Immature natural killer cell (primary cell): Measurements from ENCODE around the gene RMC1. TPM values are rescaled to one million over a fixed set of nuclear protein-coding genes. Genes with fewer than 3 reads are reported as not detected.
"Not testable (repeated sequence)": the region's sequence is repeated elsewhere in the genome, so short reads cannot be mapped to it uniquely, and the experiment has no call there.

ENCODE experiments used
- DNase-seq, 3 donors: peaks; one replicate each; pipeline ENCODE4 v3.0.0; 2022; ENCODE audit warnings: mixed read lengths in 1 of 3
- H3K27ac Mint-ChIP-seq, 6 donors: one replicate each; pipeline ENCODE4 v1.8.0; 2020; ENCODE audit warnings: mixed read lengths in 6 of 6, mild to moderate bottlenecking in 5 of 6, inconsistent platforms in 4 of 6, moderate library complexity in 3 of 6
- H3K27me3 Mint-ChIP-seq, 3 donors: one replicate each; pipeline ENCODE4 v1.8.0; 2020 to 2021; ENCODE audit warnings: low read depth in 3 of 3, mild to moderate bottlenecking in 3 of 3, mixed read lengths in 3 of 3, moderate library complexity in 3 of 3, inconsistent platforms in 1 of 3
- H3K36me3 Mint-ChIP-seq, 3 donors: one replicate each; pipeline ENCODE4 v1.8.0; 2020; ENCODE audit warnings: mixed read lengths in 3 of 3, inconsistent platforms in 2 of 3, mild to moderate bottlenecking in 2 of 3
- H3K4me1 Mint-ChIP-seq, 2 donors: one replicate each; pipeline ENCODE4 v1.8.0; 2020; ENCODE audit warnings: inconsistent platforms in 2 of 2, mild to moderate bottlenecking in 2 of 2, mixed read lengths in 2 of 2, moderate library complexity in 1 of 2
- H3K4me3 Mint-ChIP-seq, 5 donors: one replicate each; pipeline ENCODE4 v1.8.0; 2020; ENCODE audit warnings: mild to moderate bottlenecking in 5 of 5, mixed read lengths in 5 of 5, inconsistent platforms in 3 of 5, moderate library complexity in 3 of 5
- H3K9me3 Mint-ChIP-seq, 6 donors: one replicate each; pipeline ENCODE4 v1.8.0; 2020; ENCODE audit warnings: mild to moderate bottlenecking in 6 of 6, mixed read lengths in 6 of 6, inconsistent platforms in 4 of 6, moderate library complexity in 3 of 6
- polyA plus RNA-seq, 3 donors: library from polyadenylated mRNA; unstranded; fragments of 300-500 nt; fragmentation: Illumina TruSeq; gene quantifications; one replicate each; pipeline ENCODE4 v1.2.3, GENCODE V29; 2021

The RMC1 gene
- polyA plus RNA-seq, 3 donors from 2014 or later: 33.4 to 67.1 (median 39.0) TPM

- peak overlapping the region; percentile 82 to 98 (median 92) for H3K27ac Mint-ChIP-seq
- H3K27me3 Mint-ChIP-seq: peaks cover 2 to 29% (median 16%) of the 10 kb centered on the region in 3 donors
- H3K9me3 Mint-ChIP-seq: no peaks in the 10 kb centered on the region
- H3K36me3 Mint-ChIP-seq: peaks cover 20 to 34% (median 28%) of the 10 kb centered on the region in 3 donors
- no peak for DNase-seq
- peak overlapping the region; percentile 61 to 79 (median 71) for H3K4me3 Mint-ChIP-seq
- H3K4me1 Mint-ChIP-seq: peaks cover 84 to 86% of the 10 kb centered on the region in 2 donors
Observed at GRCh38 chr18:23574611-23575308, 71.4 kb downstream of the RMC1 start.

- Mint-ChIP-seq H3K27ac (peak overlapping the region; percentile 82 to 98 (median 92)), H3K36me3 (peaks cover 20 to 30% (median 24%) of the 10 kb centered on the region in 3 donors), H3K27me3 (peaks cover 2 to 29% (median 16%) of the 10 kb centered on the region in 3 donors), H3K9me3 (no peaks in the 10 kb centered on the region), H3K4me3 (peak overlapping the region; percentile 61 to 79 (median 71)), H3K4me1 (peaks cover 84 to 86% of the 10 kb centered on the region in 2 donors)
- DNase-seq: no peak
Observed at GRCh38 chr18:23575309-23575651, 72.0 kb downstream of the RMC1 start.

- peaks cover 13 to 29% (median 24%) of the 10 kb centered on the region in 3 donors for H3K36me3 Mint-ChIP-seq
- H3K27me3 Mint-ChIP-seq: peaks cover 0 to 18% (median 7%) of the 10 kb centered on the region in 3 donors
- DNase-seq, H3K9me3 Mint-ChIP-seq: not testable (repeated sequence)
- peak overlapping the region in 1 of 5 donors; percentile 62 for H3K4me3 Mint-ChIP-seq
- peaks cover 87 to 90% of the 10 kb centered on the region in 2 donors for H3K4me1 Mint-ChIP-seq
- peak overlapping the region in 2 of 6 donors; percentile 91 to 98 for H3K27ac Mint-ChIP-seq
Observed at GRCh38 chr18:23577521-23577920, 74.2 kb downstream of the RMC1 start.

- Mint-ChIP-seq H3K27ac (peak overlapping the region; percentile 88 to 96 (median 91)), H3K36me3 (peaks cover 13 to 29% (median 24%) of the 10 kb centered on the region in 3 donors), H3K27me3 (peaks cover 0 to 18% (median 7%) of the 10 kb centered on the region in 3 donors), H3K4me1 (peaks cover 87 to 88% of the 10 kb centered on the region in 2 donors), H3K9me3 (no peaks in the 10 kb centered on the region), H3K4me3 (peak overlapping the region; percentile 68 to 91 (median 79))
- DNase-seq: no peak
Observed at GRCh38 chr18:23578067-23578701, 74.9 kb downstream of the RMC1 start.

GRCh38 chr18:23578891-23579653 is 75.8 kb downstream of the RMC1 start:
- H3K4me1 Mint-ChIP-seq: peaks cover 87 to 88% of the 10 kb centered on the region in 2 donors
- H3K36me3 Mint-ChIP-seq: peaks cover 13 to 28% (median 24%) of the 10 kb centered on the region in 3 donors
- H3K27me3 Mint-ChIP-seq: peaks cover 0 to 14% (median 7%) of the 10 kb centered on the region in 3 donors
- H3K4me3 Mint-ChIP-seq: peak overlapping the region; percentile 68 to 91 (median 79)
- H3K9me3 Mint-ChIP-seq: no peaks in the 10 kb centered on the region
- peak overlapping the region; percentile 88 to 96 (median 91) for H3K27ac Mint-ChIP-seq
- no peak for DNase-seq

GRCh38 chr18:23580677-23581367 is 77.5 kb downstream of the RMC1 start:
- Mint-ChIP-seq H3K4me1 (peaks cover 86 to 87% of the 10 kb centered on the region in 2 donors), H3K36me3 (peaks cover 14 to 24% (median 22%) of the 10 kb centered on the region in 3 donors), H3K9me3 (no peaks in the 10 kb centered on the region), H3K27me3 (peaks cover 0 to 13% (median 8%) of the 10 kb centered on the region in 3 donors), H3K27ac (peak overlapping the region; percentile 34 to 95 (median 88)), H3K4me3 (peak overlapping the region in 4 of 5 donors; percentile 12 to 82 (median 53))
- DNase-seq: no peak

Other genes starting within 250 kb of the RMC1 start
- 10 to 100 TPM; 48.6 to 79.3 (median 72.8) TPM for gene RIOK3, start 50.2 kb upstream of the RMC1 start, polyA plus RNA-seq
- gene NPC1, start 83.0 kb downstream of the RMC1 start, polyA plus RNA-seq: 10 to 100 TPM; 25.1 to 83.2 (median 47.2) TPM
- gene ANKRD29, start 159.4 kb downstream of the RMC1 start, polyA plus RNA-seq: under 1 TPM in 1 of 3 donors, not detected in 2; 0.59 TPM
- gene LAMA3, start 185.9 kb downstream of the RMC1 start, polyA plus RNA-seq: not detected